ENCODE measurements around the gene CYYR1. TPM values are rescaled to one million over a fixed set of nuclear protein-coding genes. Genes with fewer than 3 reads are reported as not detected.

The CYYR1 gene
- total RNA-seq, 1 experiment from 2014 or later, result 13.6 TPM

GRCh38 chr21:26559099-26559498 is 14.0 kb downstream of the CYYR1 start:
- Histone ChIP-seq H3K18ac (ENCODE audit: insufficient read length, low read depth, low read length) (no peak overlapping the region), H3K4ac (ENCODE audit: low read depth, low read length) (no peak overlapping the region), H2BK120ac (ENCODE audit: low read depth, low read length, poor library complexity, severe bottlenecking) (no peak overlapping the region), H4K5ac (ENCODE audit: insufficient read length, low read depth, low read length) (no peak overlapping the region), H4K20me1 (ENCODE audit: control insufficient read depth, insufficient read depth, insufficient read length) (no peaks in the 10 kb centered on the region), H2AK5ac (ENCODE audit: insufficient read length, low read length) (no peak overlapping the region), H3K79me1 (ENCODE audit: insufficient read depth, low read depth, low read length, poor library complexity, severe bottlenecking) (peaks cover 3% of the 10 kb centered on the region), H4K91ac (ENCODE audit: insufficient read length, low read depth, low read length) (no peak overlapping the region), H3K4me1 (ENCODE audit: insufficient read depth, low read length) (no peaks in the 10 kb centered on the region), H3K23me2 (ENCODE audit: insufficient read length, low read depth, low read length, poor library complexity, severe bottlenecking) (no peaks in the 10 kb centered on the region), H3K27ac (ENCODE audit: insufficient read length, low read depth, low read length) (no peak overlapping the region), H3K14ac (ENCODE audit: insufficient read depth, low read length) (no peak overlapping the region), H3K27me3 (ENCODE audit: insufficient read depth, low read length) (no peaks in the 10 kb centered on the region), H4K8ac (replicated peaks; ENCODE audit: insufficient read length, low read depth, low read length) (no peak overlapping the region), H2BK12ac (ENCODE audit: insufficient read length, low read depth, low read length) (no peak overlapping the region), H3K9me3 (ENCODE audit: control insufficient read depth, low read depth, low read length) (no peaks in the 10 kb centered on the region), H2BK5ac (ENCODE audit: insufficient read length, low read length) (no peak overlapping the region), H2AFZ (ENCODE audit: low read length) (no peak overlapping the region), H3K23ac (ENCODE audit: insufficient read length, low read depth, low read length) (no peak overlapping the region), H3K79me2 (ENCODE audit: insufficient read depth, low read length) (0 out of 2 replicates have a peak, but pooled peaks cover 2% of the 10 kb centered on the region), H3T11ph (ENCODE audit: low read length) (no peak overlapping the region), H2BK20ac (ENCODE audit: low read depth, low read length, poor library complexity, severe bottlenecking) (no peak overlapping the region), H3K4me2 (ENCODE audit: insufficient read depth, insufficient read length, low read length) (no peak overlapping the region), H2BK15ac (ENCODE audit: low read depth, low read length) (no peak overlapping the region), H3K56ac (ENCODE audit: insufficient read length, low read depth, low read length) (no peak overlapping the region), H3K9ac (ENCODE audit: extremely low read depth, insufficient read length, low read length) (no peak overlapping the region)
- H3K27me3 Mint-ChIP-seq (ENCODE audit: low read depth), result no peaks in the 10 kb centered on the region
- no peak for DNase-seq
- peaks cover 16 to 20% (median 17%) of the 10 kb centered on the region in 3 experiments; a peak in 6 of 7 replicates for H3K36me3 Mint-ChIP-seq (ENCODE audit: insufficient read depth in 1 of 3, low read depth in 3 of 3)
- H3K4me1 Mint-ChIP-seq, result no peaks in the 10 kb centered on the region
- TF ChIP-seq, protein P1, sequence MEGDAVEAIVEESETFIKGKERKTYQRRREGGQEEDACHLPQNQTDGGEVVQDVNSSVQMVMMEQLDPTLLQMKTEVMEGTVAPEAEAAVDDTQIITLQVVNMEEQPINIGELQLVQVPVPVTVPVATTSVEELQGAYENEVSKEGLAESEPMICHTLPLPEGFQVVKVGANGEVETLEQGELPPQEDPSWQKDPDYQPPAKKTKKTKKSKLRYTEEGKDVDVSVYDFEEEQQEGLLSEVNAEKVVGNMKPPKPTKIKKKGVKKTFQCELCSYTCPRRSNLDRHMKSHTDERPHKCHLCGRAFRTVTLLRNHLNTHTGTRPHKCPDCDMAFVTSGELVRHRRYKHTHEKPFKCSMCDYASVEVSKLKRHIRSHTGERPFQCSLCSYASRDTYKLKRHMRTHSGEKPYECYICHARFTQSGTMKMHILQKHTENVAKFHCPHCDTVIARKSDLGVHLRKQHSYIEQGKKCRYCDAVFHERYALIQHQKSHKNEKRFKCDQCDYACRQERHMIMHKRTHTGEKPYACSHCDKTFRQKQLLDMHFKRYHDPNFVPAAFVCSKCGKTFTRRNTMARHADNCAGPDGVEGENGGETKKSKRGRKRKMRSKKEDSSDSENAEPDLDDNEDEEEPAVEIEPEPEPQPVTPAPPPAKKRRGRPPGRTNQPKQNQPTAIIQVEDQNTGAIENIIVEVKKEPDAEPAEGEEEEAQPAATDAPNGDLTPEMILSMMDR (conservative IDR thresholded peaks at IDR 0.05), result no peak
- H3K4me3 Mint-ChIP-seq, result no peak overlapping the region
- H3K27ac Mint-ChIP-seq, result no peak overlapping the region
- H3K9me3 Mint-ChIP-seq, result no peaks in the 10 kb centered on the region
- WGBS (ENCODE audit: extremely low coverage, insufficient read length, low lambda C conversion rate), result no CpG with 5 or more reads among the region's 5 CpGs
